Measurements from ENCODE around the gene FGGY. TPM values are rescaled to one million over a fixed set of nuclear protein-coding genes. Genes with fewer than 3 reads are reported as not detected.

The FGGY gene
- total and polyA plus RNA-seq, 8 donors = 6.2 to 27.0 (median 16.0) TPM

DNA sequence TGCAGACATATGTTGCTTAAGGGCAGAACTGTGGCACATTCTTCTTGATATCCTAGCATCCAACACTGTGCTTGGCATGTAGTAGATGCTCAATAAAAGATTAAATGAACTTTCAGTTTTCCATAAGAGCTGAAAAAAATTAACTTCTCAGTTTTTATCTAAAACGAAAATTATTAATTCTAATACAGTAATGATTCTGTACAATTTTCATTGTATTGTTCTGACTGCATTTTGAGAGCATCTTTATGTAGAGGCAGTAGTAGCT lies 46.6 kb downstream of the FGGY start:
- ATAC-seq (no peak), FAIRE-seq (no peak), DNase-seq (no peak)
- Histone ChIP-seq H3K36me3 (no peaks in the 10 kb centered on the region), H3K27me3 (no peaks in the 10 kb centered on the region), H3K4me3 (no peak overlapping the region), H3K4me1 (no peaks in the 10 kb centered on the region), H3K27ac (no peak overlapping the region), H3K9me3 (no peaks in the 10 kb centered on the region)
- TF ChIP-seq, protein P1, sequence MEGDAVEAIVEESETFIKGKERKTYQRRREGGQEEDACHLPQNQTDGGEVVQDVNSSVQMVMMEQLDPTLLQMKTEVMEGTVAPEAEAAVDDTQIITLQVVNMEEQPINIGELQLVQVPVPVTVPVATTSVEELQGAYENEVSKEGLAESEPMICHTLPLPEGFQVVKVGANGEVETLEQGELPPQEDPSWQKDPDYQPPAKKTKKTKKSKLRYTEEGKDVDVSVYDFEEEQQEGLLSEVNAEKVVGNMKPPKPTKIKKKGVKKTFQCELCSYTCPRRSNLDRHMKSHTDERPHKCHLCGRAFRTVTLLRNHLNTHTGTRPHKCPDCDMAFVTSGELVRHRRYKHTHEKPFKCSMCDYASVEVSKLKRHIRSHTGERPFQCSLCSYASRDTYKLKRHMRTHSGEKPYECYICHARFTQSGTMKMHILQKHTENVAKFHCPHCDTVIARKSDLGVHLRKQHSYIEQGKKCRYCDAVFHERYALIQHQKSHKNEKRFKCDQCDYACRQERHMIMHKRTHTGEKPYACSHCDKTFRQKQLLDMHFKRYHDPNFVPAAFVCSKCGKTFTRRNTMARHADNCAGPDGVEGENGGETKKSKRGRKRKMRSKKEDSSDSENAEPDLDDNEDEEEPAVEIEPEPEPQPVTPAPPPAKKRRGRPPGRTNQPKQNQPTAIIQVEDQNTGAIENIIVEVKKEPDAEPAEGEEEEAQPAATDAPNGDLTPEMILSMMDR (IDR thresholded peaks at IDR 0.05) = no peak
- intact Hi-C loops (cut with DNase I) = no loop called here
- WGBS, 2 donors = 61 to 71% methylated on average over 1 of the region's 1 CpG

DNA sequence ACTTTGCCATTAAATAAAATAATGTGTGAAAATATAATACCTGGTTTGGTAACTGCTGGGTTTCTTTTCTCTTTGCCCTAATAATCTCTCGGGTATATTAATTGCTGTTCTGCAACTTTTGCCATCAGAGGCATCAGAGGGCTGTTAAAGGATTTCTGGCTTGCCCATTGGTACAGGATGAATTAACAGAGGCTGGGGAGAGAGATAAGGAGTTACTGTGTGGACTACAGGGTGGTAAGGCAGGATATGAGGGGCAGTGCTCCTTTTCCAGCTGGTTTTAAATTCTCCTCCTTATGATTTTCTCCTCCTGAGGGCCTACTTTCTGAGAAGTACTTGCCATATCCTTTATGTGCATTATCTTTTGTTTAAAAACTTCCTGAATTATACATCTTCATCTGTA lies 48.3 kb downstream of the FGGY start:
- no peaks in the 10 kb centered on the region for H3K4me1 ChIP-seq
- DNase-seq = no peak
- H3K27ac ChIP-seq = no peak overlapping the region
- no peak for FAIRE-seq
- intact Hi-C loops (cut with DNase I) = no loop called here
- no peak overlapping the region for H3K4me3 ChIP-seq
- ATAC-seq = no peak
- no peaks in the 10 kb centered on the region for H3K27me3 ChIP-seq
- TF ChIP-seq, protein P1 (IDR thresholded peaks at IDR 0.05) = no peak
- no peaks in the 10 kb centered on the region for H3K9me3 ChIP-seq
- WGBS, 2 donors = 81 to 88% methylated on average over 1 of the region's 1 CpG
- no peaks in the 10 kb centered on the region for H3K36me3 ChIP-seq

DNA sequence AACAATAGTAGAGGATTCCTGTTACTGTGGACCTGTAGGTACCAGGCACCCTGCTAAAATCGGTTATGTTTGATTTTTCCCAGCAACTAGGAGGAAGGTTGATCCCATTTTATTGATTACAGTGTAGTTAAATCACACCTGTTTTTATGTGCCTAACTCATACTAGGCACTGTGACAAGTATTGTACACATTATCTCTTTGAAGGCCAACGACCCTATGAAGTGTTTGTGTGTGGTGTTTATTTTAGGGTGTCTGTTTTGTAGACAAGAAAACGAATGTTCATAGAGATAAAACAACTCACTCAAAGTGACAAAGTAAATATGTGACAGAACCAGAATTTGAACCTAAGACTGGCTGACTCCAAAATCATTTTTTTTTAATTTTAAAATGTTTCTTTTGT lies 49.5 kb downstream of the FGGY start:
- WGBS, 2 donors = 19 to 21% methylated on average over 3 of the region's 3 CpGs
- intact Hi-C loops (cut with DNase I) = no loop called here
- no peak overlapping the region for H3K4me3 ChIP-seq
- no peak for ATAC-seq
- no peaks in the 10 kb centered on the region for H3K36me3 ChIP-seq
- H3K27me3 ChIP-seq = no peaks in the 10 kb centered on the region
- H3K9me3 ChIP-seq = no peaks in the 10 kb centered on the region
- H3K4me1 ChIP-seq = no peaks in the 10 kb centered on the region
- H3K27ac ChIP-seq = no peak overlapping the region
- DNase-seq = no peak
- no peak for FAIRE-seq
- TF ChIP-seq, protein P1 (IDR thresholded peaks at IDR 0.05) = no peak

DNA sequence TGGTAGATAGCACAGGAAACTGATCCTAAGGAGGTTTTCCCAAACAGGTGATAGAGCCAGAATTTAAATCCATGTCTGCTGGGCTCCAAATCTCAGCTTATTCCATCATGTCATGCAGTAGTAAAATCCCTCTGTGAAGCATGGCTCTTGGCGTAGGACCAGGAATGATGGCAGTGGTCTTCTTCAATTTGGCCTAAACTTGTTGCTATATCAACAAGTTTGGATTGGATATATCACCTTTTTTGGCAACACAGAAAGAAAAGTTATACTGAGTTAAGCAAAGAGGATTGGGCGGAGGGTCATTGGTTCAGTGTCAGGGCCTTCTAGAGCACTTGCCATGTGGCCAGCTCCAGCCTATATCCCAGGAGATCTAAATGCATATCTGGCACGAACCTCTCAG lies 52.2 kb downstream of the FGGY start:
- H3K27ac ChIP-seq = no peak overlapping the region
- DNase-seq = no peak
- no peak overlapping the region for H3K4me3 ChIP-seq
- TF ChIP-seq, protein P1 (IDR thresholded peaks at IDR 0.05) = no peak
- H3K9me3 ChIP-seq = no peaks in the 10 kb centered on the region
- no peak for FAIRE-seq
- no peak for ATAC-seq
- 94 to 95% methylated on average over 3 of the region's 3 CpGs for WGBS, 2 donors
- H3K4me1 ChIP-seq = no peaks in the 10 kb centered on the region
- intact Hi-C loops (cut with DNase I) = no loop called here
- no peaks in the 10 kb centered on the region for H3K36me3 ChIP-seq
- no peaks in the 10 kb centered on the region for H3K27me3 ChIP-seq

DNA sequence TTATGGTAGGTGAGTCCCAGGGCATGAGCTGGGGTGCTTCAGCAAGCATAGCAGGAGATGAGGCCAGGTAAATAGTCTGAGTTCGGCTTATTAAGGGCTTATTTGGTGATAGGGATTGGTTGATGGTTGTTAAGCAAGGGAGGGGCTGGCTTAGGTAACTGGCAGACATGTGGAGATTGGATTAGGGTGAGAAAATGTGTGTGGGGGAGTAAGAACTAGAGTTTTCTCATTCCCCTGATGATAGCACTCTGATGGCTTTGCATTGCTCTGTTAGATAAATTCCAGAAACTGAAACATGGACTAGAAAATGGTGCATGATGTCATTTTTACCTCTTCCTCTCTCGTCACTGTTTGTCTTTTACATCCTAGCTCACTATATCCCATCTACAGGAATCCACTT lies 53.6 kb downstream of the FGGY start:
- Histone ChIP-seq H3K4me1 (no peaks in the 10 kb centered on the region), H3K27me3 (no peaks in the 10 kb centered on the region), H3K36me3 (no peaks in the 10 kb centered on the region), H3K4me3 (no peak overlapping the region), H3K9me3 (no peaks in the 10 kb centered on the region), H3K27ac (no peak overlapping the region)
- FAIRE-seq (no peak), DNase-seq (no peak), ATAC-seq (no peak)
- TF ChIP-seq, protein P1 (IDR thresholded peaks at IDR 0.05) = no peak
- 91 to 94% methylated on average over 2 of the region's 2 CpGs for WGBS, 2 donors
- intact Hi-C loops (cut with DNase I) = no loop called here
